ENCODE results near the gene CANT1.

Gene CANT1

DNA sequence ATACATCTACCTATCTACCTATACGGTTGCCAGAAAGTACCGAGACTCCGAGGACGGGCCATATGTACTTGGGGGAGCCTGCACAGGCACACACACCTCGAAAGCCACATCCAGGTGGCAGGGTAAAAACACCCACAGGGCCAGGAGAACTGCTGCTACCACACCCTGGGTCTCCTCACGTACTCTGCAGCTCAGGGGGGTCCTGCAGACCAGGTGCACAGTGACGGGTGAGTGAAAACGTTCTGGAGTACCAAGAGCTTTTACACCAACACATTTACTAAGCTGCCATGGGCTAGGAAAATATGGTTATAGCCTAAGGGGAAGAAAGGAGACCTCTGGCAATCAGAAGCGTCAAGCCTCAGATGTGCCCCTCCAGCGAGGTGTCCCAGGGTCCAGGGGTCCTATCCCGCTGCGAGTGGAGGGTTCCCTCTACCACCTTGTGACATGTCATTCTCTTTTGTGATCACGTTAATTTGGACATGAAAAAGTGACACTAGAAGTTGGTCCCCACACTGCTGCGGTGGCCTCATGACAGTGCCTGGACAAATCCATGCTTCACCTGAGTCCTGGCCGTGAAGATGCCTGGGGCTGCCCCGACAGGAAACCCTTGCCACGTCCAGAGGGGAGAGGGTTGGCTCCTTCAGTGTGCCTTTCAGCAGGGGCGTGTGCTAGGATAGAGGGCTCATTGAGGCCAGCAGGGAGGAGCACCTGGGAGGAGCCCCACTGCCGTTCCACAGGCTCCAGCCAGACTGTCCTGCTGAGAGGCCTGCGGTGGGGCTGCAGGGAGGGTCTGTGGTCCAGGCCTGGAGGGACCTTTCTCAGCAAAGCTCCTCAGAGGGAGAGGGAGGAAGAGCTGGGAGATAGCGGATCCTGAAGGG, 1.8 kb downstream of the CANT1 start:
- no peak for DNase-seq

DNA sequence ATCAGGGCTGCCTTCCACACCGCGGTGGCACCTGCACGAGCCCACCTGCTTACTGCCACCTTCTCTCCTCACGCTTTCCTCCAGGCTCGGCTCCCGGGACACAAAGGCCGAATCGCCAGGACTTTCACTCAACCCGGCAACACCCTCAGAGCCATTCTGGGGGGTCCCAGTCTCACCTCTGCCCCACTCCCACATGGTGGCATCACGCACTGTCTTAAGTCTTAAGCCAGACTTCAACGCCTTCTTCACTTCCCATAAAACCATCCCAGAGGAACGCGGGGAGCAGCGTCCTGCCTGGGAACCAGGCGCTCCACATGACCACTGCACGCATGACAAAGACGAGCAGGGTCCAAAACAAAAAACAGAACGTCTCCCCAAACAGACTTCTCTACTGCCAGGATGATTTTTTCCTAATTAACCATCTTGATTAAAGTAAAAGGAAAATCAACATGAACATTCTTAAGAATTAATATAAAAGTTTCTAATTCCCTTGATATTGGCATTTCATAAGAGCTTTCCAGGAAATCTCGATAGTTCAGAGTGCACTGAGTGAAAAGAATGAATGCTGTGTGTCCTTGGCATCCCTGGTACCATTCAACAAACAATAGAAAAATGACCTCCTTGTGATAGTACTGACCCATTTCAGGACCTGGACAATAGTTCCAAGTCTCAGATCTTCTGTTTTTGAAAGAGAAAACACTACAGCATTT, 2.6 kb downstream of the CANT1 start:
- no peak for DNase-seq

DNA sequence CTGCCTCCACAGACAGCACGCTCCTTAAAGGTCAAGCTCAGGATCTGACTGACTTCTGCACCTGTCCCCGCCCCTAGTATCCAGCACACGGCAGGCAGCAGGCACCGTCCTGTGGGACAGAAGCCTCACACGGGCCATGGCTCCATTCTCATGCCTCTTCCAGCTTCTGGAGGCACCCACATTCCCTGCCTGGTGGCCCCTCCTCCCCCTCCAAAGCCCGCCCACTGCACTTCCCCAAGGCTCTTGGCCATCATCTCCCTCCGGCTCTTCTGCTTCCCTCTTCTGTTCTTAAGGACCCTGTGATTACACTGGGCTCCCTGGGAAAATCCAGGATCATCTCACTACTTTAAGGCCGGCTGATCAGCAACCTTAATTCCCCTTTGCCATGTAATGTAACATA, 3.5 kb downstream of the CANT1 start:
- no peak for DNase-seq

DNA sequence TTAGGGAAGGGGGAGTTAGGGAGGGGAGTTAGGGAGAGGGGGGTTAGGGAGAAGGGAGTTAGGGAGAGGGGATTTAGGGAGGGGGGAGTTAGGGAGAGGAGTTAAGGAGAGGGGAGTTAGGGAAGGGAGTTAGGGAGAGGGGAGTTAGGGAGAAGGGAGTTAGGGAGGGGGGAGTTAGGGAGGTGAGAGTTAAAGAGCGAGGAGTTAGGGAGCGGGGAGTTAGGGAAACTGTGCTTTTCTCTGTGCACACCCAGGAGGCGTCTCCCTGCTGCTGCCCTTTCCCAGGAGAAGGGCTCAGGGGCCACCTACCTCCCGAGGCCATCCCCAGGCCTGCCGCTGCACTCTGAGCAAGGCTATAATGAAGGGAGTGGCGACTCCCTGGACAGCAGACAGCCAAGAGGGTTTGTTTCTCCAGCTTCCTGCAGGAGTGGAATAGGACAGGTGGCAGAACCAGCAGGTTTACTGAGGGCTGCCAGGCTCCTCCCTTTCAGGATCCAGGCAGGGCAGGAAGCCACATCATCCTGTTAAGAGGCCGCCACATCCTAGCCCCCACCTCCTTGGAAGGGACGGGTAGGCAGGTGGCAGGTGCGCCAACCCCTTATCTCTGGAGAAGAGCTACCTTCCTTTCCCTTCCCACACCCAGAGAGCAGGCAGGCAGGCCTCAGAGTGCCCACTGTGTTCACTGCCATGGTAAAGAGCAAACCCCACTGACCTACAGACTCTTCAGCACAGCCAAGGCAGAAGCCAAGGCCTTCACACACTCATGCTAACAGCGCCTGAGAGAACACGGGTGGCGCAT, 4.3 kb downstream of the CANT1 start:
- no peak for DNase-seq

DNA sequence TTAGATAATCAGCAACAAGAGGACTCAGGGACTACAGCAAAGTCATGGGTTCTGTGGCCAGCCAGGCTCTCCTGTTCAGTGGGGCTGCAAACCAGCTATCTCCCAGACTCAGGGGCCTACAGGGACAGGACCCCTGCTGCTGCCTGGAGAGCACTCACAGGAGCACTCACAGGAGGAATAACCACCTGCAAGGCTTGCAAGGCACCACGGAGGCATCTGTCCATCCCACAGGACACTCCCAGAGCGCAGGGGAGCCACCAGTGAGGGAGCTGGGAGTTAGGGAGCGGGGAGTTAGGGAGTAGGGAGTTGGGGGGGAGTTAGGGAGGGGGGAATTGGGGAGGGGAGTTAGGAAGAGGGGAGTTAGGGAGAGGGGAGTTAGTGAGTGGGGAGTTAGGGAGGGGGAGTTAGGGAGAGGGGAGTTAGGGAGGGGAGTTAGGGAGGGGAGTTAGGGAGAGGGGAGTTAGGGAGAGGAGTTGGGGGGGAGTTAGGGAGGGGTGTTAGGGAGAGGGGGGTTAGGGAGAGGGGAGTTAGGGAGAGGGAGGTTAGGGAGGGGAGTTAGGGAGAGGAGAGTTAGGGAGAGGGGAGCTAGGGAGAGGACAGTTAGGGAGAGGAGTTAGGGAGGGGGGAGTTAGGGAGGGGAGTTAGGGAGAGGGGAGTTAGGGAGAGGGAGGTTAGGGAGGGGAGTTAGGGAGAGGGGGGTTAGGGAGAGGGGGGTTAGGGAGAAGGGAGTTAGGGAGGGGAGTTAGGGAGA, 5.7 kb downstream of the CANT1 start:
- no peak for DNase-seq

DNA sequence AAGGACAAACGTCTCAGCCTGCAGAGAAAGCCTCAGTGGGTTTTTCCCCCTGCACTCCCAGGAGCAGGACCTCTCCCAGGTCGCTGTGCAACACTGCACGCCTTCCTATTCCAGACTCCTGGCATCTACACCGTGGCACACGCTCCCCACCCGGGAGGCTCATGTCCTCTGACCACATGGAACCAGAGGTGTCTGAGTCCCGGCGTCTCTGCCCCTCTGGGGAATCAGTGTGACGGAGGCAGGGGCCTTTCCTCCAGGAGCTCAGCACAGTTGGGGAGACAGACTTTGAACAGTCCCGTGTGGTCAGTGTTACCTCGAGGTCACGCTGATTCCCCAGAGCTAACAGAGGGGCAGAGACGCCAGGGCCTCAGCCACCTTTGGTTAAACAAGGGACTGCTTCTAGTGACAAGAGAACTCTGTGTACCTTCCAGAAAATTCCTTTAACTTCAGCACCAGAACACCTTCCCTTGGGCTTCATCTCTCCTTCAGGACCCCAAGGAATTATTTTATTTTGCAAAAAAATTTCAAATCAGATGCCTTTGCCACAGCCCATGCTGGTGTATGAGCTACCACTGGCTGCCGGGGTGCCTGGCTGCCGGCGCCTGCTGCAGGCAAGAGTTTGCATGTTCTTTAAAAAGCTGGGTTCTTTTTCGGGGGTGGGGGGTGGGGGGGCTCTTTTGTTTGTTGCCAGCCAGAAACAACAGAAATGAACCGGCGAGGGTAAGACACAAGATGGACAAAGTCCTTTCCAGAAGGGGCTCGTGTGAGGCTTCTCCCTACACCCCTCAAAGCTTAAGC, 6.6 kb downstream of the CANT1 start:
- no peak for DNase-seq

DNA sequence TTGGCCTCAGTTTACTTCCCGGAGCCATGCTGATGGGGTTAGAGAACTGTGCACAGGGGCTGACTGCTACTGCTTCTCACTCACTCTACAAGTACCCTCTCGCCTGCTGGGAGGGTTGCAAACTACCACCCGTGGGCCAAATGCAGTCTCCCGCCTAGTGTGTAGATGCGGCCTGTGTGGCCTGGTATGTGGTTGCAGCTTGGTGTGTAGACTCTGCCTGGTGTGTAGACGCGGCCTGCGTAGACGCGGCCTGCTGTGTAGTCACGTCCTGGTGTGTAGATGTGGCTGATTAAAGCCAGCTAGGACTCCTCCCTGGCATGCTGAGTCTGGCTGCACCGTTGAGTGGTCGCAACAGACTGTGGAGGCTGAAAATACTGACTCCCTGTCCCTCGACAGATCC, 7.3 kb downstream of the CANT1 start:
- DNase-seq, result no peak

DNA sequence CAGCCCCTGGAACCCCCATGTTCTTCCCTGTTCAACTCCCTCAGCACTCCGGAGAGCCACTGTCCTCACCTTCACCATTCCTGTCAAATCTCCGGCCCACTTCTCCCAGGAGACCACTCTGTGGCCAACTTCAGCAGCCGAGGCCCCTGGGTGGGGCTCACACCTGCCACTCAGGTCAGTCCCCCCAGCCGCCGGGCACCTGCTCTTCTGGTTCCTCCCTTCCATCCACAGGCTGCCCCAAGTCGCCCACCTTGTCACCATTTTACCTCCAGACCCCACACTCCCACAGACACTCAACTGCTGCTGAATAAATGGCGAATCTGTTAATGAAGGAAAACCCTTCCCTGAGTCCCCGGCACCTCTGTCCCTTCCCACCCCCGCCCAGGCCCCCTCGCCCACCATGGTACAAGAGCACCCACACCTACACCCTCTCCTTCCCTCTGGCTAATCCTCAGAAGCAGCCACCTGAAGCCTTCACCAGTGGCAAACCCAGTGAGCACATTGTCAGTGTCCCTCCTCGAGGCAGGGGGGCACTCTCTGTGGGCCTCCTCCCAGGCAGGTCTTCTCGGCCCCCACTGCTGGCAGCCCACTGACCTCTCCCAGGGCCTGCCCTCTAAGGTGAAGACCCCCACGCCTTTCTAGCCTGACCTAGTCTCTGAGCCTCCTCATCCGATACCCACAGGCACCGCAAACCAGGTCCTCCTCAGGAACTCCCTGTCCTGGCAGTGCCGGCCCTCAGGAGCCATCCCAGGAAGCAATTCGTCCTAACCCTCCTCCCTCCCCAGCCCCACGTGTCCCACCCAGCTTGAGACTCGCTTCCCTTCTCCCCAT, 8.2 kb downstream of the CANT1 start:
- no peak for DNase-seq

DNA sequence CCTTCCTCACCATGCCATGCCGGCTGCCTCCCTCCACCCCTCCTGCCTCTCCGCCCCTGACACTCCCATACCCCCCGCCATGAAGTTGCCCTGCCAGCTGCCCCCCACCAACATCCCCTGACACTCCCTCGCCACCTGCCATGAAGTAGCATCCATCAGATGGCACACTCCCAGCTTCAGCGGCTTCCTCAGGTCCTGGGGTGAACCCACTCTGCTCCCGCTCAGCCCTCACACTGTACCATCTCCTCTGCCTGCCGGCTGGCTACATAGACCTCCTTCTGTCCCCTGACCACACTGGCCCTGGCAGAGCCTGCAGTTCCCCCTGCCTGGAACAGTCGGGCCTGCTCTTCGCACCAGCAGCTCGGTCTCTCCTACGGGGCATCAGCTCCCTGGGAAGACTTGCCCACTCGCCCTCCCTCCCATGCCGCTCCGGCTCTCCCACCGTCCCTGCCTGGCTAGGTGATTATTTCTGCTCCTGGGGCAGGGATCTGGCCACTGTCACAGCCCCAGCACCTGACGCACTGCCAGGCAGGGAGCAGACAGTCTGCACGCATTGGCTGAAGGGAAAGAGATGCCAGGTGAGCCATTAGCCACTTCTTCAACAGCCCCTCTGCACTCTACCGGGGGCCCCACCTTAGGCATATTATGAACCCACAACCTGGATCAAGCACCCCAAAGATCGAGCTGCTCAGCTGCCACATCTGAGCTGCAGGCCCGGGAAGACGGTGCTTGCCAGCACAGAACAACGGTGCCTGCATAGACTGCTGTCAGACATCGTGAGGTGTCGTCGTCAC, 9.0 kb downstream of the CANT1 start:
- no peak for DNase-seq

DNA sequence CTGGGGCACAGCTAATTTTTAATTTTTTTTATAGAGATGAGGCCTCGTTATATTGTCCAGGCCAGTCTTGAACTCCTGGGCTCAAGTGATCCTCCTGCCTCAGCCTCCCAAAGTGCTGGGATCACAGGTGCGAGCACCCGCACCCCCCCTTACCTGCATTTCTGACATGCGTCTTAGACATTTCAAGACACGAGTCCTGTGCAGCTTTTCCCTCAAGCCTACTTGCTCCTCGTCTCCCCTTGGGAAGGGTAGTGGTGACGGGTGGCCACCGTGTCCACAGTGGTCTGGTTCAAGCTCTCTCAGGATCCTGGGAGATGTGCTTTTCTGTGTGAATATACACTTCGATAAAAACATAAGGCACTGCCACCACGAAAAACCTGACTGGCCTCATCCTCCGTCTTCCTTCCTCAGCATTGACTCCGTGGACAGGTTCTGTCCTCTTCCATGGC, 9.6 kb downstream of the CANT1 start:
- no peak for DNase-seq

DNA sequence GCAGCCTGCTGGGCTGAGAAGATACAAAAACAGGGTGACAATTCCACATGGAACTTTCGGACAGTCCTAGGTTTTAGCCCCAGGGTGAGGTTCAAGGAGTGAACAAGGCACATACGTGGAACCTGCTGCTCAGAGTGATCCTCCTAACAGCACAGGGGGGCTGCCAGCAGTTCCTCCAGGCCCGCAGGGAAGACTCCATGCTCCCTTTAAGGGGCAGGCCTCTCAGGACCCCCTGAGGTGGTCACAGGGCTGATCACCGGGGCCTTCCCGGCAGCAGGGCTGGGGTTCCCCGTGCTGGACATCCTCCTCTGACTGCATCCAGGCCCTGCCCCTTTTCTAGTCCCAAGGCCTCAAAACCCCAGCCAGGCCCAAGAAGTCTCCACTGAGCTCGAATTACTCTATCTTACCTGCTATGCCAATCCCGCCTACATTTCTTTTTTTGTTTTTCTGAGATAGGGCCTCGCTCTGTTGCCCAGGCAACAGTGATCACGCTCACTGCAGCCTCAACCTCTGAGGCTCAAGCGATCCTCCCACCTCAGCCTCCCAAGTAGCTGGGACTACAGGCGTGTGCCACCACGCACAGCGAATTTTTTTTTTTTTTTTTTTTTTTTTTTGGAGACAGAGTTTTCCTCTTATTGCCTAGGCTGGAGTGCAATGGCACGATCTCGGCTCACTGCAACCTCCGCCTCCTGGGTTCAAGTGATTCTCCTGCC, 10.4 kb downstream of the CANT1 start:
- DNase-seq, result no peak

DNA sequence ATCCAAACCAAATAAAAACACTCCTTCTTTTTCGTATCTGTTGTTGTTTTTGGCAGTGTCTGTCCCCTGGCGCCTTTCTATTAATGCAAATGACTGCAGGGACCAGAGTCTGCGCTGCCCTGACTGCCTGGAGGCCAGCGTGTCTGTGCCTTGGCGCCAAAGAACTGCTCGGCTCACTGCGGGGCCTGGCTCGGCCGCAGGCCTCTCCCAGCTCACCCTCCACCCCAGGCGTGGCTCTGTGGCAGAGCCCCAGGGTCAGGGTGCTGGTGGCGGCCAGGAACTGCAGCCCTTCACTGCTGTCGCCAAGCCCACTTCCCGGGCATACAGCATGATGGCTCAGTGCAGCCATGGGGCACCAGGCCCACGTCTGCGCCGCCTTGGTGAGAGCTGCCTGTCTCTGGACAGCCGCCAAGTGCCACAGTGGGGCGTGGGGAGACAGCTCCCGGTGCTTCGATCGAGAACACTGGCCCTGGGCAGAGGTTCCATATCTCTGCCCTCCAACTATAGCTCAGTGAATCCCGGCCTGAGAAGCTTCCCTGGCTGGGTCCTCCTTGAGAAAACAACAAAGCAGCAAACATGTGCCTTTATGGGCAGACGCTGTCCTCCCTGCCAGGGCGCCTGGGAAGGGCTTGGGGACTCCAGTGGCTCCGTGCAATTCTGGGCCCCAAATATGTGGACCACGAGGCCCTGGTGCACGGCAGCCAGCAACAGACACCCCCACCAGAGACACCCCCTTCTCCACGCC, 11.1 kb downstream of the CANT1 start:
- DNase-seq, result peak; percentile 59

DNA sequence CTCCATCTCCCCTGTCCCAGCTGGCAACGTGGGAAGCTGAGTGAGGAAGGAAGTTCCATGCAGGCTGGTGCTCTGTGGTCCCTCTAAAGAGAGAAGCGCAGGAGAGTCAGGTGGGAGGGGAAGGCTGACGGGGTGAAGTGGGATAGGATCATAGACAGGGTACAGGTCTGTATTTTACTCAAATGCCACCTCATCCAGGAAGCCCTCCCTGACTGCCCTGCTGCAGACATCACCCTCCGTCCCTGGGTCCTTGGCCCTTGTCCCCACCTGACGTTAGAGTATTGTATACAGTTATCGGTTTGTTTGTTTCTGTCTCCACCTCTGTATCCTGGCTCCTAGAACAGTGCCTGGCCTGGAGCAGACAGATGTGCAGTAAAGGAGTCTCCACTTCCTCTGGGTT, 11.7 kb downstream of the CANT1 start:
- DNase-seq, result no peak

DNA sequence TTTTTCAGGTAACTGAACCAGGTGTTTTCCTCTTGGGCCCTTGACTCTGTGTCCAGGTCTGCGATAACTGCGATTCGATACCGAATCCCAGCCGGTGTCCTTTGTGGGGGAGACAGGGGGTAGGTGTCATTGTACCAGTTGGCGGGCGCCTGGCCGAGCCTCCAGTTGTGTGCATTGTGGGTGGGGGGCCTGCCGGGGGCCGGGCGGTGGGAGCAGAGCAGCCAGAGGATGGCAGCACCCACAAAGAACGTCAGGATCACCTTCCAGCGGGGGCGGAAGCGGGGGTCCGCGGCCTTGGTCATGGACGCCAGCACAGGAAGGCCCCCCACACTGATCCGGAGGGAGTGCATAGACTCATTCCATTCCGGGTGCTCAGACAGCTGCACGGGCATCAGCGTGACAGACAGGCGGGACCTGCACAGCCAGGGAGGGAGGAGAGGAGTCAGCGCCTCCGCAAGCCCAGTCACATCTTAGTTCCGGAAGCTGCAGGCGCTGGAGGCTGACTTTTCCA, 12.3 kb downstream of the CANT1 start:
- DNase-seq, result no peak

DNA sequence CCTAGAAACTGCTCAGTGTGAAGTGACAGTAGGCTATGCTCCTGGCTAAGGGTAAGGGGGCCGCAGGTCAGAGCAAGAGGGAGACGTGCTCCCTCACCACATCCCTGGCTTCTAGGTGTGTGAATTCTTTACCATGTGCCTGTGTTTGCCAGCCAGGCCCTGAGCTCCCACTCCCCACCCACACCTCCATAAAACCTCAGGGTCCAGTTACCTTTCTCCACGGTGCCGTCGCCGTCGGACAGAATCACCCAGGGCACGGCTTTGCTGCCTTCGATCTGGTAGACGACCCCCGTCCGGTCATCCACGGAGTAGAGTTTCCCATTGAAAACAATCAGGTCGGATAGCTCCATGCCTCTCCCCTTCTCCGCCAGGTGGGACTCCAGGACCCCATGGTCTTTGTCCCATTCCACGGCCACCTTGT, 12.8 kb downstream of the CANT1 start:
- DNase-seq, result no peak

DNA sequence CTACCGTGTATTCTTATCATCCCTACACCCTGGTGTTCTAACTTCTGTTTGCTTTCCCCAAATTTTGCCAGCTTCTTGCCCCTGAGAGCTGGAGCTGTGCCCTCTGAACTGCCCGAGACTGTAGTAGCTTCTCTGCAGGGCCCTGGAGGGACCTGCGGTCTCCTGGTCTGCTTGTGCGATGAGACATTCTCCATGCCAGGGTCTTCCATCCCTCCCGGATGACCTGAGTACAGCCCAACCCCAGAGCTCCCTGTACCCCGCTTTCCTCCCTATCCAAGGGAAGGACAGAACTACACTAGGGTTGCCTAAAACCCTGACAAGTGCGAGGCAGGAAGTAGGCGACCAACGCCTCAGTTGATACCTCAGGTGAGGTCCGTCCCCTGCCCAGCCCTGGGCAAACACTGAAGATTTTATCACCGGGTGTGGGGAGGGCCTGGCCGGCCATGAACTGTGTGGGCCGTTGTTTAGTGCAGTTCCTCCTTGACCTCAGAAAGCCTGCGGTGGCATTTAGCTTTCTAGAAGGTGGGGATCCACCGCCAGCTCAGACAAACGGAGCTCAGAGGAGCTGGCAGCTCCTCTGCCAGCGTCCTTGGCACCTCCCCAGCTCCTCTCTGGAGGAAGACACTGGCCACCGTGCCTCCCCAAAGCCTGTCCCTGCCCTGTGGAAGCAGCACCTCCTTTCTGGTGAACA, 13.7 kb downstream of the CANT1 start:
- DNase-seq, result no peak

DNA sequence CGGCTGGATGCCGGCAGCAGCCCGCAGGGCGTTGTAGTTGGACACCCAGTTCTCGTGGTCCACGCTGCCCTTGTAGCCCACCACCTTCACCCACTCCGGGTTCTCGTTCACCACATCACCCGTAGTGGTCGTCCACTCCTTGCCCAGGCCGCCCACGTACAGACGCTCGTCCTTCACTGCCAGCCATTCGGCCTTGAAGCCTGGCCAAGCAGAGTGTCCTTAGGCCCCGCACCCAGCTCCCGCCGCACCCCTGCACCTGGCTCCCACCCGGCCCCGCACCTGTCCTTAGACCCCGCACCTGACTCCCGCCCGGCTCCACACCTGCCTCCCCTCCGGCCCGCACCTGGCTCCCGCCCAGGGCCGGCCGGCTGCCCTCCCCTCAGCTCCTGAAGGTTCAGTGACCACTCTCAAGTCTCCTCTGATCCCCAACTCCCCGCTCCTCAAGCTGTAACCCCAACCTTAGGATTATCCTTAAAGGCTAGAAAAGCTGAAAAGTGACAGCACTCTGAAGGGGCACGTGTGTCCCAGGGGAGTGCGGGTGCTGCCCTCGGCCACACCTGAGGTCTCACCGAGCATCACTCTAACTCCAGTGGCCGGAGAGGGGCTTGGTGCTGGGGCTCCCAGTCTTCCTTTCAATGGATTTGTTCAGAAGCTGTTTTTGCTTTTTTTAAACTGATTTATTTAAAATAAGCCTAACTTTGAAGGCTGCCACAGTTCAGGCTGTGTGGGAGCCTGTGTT, 14.4 kb downstream of the CANT1 start:
- no peak for DNase-seq

All from NCI-H446 treated with DMSO at 0.1 percent for 48 hours (cell line).